MV-4-11 (cell line): ENCODE data around the gene CWF19L2.
"Not testable (repeated sequence)": the region's sequence is repeated elsewhere in the genome, so short reads cannot be mapped to it uniquely, and the experiment has no call there.

Experiments used
- DNase-seq: peaks from one replicate; lab custom pipeline; 2025; lab: John Stamatoyannopoulos, UW

Gene CWF19L2

DNA sequence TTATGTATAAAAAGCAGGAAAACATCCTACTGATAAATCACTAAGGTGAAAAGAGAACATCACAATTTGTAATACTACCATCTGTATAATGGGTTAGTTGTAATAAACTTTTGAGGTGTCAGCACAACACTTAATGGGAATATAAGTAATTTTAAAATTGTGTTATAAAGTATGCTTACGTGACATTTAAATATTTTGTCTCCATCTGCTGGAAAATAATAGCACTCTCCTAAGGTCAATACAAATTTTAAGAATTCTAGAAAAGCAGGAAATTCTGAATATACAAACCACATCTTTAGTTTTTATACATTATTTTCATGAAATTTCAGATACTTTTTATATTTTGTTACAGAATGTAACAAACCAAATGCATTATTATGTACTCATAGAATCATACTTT, 19.5 kb downstream of the CWF19L2 start:
- DNase-seq = no peak

- DNase-seq = peak; percentile 36
Measured at GRCh38 chr11:107430525-107430924, 27.1 kb downstream of the CWF19L2 start.

DNA sequence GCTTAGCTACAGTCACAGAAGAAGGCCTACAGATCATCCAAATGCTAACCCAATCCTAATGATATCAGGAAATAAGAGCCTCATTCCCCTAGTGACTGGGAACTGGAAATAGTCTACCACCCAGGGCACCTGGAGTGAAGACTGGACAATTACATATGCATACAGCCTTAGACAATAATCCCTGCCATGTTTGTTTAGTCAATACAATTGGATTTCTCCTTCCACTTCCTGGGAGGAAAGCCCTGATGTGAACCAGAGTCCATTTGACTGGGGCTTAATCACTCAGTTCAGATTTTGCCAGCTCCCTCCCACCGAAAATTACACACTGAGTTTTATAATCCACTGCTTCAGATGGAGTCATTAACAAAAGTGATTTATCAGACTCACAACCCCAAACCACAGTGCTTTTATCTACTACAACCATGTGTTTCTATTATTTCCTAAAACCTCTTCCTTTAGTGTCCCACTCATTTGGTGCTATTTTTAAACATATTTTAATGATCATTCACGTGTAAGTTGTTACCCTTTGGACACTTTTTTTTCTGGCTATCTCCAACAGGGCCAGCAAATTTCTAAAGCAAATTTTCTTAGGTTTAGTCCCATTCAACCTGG, 29.9 kb downstream of the CWF19L2 start:
- no peak for DNase-seq

- no peak for DNase-seq
Measured at GRCh38 chr11:107413352-107413751, 44.3 kb downstream of the CWF19L2 start.

DNA sequence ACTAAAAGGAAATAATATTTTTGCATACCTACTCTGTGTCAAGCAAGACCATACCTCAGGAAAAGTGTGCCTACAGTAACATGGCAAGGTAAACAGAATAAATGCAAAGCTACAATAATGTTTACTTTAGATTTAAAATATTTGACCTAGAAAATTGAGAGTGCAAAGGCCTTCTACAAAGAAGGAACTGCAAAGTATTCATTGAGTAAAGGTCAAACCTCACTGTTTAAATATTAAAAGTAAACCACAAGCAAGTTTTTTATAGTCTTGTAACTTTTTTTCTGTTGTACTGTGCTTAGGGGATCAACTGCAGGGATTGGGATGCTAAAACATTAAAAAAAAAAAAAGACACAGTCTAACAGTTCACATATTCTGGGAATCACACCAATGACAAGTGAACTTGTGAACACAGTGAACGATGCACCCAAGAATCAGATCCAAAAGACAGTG, 48.8 kb downstream of the CWF19L2 start:
- no peak for DNase-seq

GRCh38 chr11:107405260-107405659, 52.4 kb downstream of the CWF19L2 start:
- no peak for DNase-seq

GRCh38 chr11:107401131-107401530, 56.5 kb downstream of the CWF19L2 start:
- not testable (repeated sequence) for DNase-seq

- no peak for DNase-seq
Measured at GRCh38 chr11:107397357-107397756, 60.3 kb downstream of the CWF19L2 start.

DNA sequence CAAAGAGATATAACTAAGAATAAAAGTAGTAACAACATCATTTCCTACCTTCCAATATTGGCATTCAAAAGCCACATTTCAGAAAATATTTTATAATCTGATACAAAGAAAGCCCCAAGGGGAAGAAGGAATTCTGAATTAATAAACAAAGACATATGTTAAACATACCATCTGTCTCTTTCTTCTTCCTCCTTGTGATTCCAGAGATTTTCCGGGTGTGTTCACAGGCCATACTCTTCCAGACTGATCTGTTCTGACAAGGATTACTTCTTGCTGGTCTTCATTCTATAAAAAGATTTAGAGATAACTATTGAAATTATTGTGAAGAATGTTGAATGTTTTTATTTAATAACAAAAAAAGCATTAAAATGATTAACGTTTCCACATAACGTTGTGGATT, 65.0 kb downstream of the CWF19L2 start:
- DNase-seq = no peak

- not testable (repeated sequence) for DNase-seq
Measured at GRCh38 chr11:107390701-107391100, 66.9 kb downstream of the CWF19L2 start.

DNA sequence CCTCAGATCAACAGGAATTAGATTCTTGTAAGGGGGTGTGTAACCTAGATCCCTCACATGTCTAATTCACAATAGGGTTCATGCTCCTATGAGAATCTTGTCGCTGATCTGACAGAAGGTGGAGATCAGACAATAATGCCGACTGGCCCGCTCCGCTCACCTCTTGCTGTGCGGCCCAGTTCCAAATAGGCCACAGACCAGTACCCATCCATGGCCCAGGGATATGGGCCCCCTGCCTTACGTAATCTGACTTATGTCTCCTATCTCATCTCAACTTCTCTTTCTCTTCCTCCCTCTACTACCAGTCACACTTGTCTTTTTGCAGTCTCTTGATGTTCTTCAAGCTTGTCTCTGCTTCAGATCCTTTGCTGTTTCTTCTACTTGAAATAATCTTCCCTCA, 70.0 kb downstream of the CWF19L2 start:
- DNase-seq = no peak

- no peak for DNase-seq
Measured at GRCh38 chr11:107385361-107385981, 72.2 kb downstream of the CWF19L2 start.

- no peak for DNase-seq
Measured at GRCh38 chr11:107384144-107384852, 73.3 kb downstream of the CWF19L2 start.

GRCh38 chr11:107372439-107372838, 85.2 kb downstream of the CWF19L2 start:
- DNase-seq = no peak

DNA sequence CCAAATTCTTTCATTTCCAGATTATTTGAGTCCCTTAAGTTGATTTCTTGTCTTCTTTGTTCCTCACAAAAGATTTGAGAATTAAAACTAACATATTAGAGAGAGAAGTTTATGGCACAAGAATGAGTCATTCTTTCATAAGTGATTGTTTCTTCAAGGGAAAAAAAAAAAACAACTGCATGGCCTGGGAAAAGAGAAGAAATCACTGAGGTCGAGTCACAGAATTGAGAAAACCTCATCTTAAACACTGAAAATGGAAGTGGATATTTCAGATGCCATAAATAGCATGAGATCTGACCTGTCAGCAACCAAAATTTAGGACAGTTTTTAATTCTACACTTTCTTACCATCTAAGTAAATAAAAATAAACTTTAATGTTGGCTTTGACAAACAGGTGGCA, 87.2 kb downstream of the CWF19L2 start:
- DNase-seq = peak; percentile 22

GRCh38 chr11:107359701-107360100, 97.9 kb downstream of the CWF19L2 start:
- DNase-seq = no peak

DNA sequence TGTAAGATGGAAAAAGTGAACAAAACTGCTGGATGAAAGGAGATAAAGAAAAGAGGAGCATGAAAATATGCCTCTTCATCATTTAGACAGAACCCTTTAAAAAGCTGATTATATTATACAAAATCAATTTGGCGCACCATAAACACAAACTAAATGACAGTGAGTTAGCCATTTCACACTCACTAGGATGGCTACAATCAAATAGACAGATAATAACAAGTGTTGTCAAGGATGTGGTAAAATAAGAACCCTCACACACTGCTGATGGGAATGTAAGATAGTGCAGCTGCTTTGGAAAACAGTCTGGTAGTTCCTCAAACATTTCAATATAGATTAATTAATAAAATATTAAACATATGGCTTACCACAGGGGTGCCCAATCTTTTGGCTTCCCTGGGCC, 99.7 kb downstream of the CWF19L2 start:
- no peak for DNase-seq

DNA sequence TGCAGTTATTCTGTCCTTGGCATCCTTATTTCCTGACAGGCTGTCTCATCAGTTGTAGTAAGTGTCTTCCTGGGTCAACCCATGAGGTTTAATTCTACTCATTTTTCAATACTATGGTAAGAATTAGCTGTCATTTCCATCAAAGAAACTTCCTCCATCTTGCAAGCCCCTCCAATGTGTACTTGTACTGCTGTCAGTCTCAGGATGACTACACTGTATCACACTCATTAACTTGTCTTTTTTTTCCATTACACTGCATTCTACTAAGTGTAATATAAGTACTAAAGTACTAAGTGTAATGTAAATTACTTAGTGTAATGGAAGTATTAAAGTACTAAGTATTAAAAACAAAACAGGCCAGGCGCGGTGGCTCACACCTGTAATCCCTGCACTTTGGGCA, 102.8 kb downstream of the CWF19L2 start:
- DNase-seq = no peak

DNA sequence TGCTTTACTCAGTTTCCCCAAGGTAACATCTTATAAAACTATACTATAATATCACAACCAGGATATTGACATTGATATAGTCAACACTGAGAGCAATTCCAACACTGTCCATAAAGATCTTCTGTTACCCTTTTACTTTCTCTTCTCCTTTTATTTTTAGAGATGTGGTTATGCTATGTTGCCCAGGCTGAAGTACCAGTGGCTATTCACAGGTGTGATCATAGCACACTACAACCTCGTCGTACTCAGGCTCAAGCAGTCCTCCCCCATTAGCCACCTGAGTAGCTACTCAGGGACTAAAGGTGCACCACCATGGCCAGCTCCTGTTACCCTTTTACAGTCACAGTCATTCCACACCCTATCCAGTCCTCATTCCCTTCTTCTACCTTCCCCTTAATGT, 119.7 kb downstream of the CWF19L2 start:
- DNase-seq = no peak

GRCh38 chr11:107331728-107332127, 125.9 kb downstream of the CWF19L2 start:
- DNase-seq = peak; percentile 43

- no peak for DNase-seq
Measured at GRCh38 chr11:107329164-107329563, 128.5 kb downstream of the CWF19L2 start.

GRCh38 chr11:107316426-107316825, 141.2 kb downstream of the CWF19L2 start:
- DNase-seq = no peak

DNA sequence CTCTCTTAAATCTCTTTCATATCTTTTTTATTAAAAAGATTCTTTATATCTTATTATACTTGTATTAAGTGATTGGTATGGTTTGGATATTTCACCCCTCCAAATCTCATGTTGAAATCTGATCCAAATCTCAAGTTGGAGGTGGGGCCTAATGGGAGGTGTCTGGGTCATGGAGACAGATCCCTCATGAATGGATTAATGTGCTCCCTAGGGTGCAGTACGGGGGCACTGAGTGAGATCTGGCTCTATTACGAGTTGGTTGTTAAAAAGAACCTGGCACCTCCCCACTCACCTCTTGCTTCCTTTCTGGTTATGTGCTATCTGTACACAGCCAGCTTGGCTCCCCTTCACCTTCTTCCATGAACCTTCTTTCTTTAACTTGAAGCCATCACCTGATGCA, 149.6 kb downstream of the CWF19L2 start:
- no peak for DNase-seq
